Activated CD8-positive, alpha-beta memory T cell treated with anti-CD3 and anti-CD28 coated beads for 1 hour (primary cell): ENCODE measurements around the gene TBC1D24.

Source experiments
- DNase-seq, 2 donors: peaks; one replicate each; pipeline ENCODE4 v3.0.0-alpha.2; 2020; ENCODE audit warnings: low read depth in 1 of 2; ENCODE audit errors: extremely low read depth in 1 of 2

The TBC1D24 gene

DNA sequence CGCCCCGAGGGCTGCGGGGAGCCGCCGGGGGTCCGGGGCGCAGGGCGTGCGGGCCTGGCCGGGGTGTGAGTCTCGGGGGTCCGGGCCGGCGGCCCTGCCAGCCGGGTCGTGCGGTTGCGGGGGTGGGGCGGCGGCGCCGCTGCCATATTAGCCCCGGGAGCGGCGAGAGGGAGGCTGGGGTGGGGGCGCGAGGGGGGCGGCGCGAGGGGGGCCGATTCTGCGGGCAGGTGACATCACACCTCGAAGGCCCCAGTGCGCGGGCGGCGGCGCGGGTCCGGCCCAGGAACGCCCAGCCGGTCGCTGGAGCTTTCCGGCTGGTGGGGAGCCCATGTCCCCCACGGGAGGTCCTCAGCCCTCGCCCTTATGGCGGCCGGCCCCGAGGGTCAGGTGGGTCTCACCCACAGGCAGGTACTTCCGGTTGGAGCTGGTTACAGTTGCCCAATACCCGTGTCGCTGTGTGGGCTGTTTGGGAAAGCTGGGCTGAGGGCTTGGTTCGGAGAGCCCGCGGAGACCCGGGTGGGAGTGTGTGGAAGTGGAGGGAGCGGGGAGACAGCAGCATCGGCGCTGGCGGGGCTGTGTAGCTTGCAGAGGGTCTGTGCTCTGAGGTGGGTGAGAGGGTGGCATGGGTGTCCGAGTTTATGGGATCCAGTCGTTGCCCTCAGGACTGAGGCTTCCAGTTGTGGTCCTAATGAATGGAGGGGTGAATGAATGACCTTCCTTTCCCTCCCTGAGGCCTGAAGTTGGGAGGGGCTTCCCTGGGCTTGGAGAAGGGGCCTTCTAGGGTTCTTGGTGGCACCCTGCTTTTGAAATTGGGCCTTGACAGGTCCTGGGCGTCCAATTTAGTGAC, 39.6 kb downstream of the TBC1D24 start:
- no peak for DNase-seq

- no peak for DNase-seq
Measured at GRCh38 chr16:2515180-2515851, 40.4 kb downstream of the TBC1D24 start.

GRCh38 chr16:2516391-2517240, 41.7 kb downstream of the TBC1D24 start:
- DNase-seq = no peak

- DNase-seq = no peak
Measured at GRCh38 chr16:2517954-2518605, 43.2 kb downstream of the TBC1D24 start.

DNA sequence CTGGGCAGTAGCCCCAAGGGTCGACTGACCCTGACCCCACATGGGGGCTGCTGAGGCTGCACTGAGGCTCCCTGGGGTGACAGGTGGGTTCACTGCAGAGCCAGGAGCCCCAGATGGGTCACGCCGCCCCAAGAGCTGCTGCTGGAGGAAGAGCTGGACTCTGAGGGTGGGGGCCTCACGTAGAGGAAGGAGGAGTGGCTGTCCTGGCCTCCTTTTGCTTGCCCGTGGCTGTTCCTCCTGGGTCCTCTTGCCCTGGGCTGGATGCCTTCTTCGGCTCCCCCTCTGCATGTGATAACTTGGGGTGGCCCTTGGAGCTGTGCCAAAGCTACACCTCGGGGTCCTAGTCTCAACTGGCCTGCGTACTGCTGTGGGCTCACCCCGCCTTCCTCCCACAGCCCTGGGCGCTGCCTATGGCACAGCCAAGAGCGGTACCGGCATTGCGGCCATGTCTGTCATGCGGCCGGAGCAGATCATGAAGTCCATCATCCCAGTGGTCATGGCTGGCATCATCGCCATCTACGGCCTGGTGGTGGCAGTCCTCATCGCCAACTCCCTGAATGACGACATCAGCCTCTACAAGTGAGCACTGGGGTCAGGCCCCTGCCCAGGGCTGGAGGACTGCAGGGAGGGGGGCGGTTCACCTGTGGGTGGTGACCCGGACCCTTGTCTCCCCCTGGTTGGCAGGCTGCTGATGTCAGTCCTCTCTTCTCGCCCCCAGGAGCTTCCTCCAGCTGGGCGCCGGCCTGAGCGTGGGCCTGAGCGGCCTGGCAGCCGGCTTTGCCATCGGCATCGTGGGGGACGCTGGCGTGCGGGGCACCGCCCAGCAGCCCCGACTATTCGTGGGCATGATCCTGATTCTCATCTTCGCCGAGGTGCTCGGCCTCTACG, 44.1 kb downstream of the TBC1D24 start:
- DNase-seq = no peak

DNA sequence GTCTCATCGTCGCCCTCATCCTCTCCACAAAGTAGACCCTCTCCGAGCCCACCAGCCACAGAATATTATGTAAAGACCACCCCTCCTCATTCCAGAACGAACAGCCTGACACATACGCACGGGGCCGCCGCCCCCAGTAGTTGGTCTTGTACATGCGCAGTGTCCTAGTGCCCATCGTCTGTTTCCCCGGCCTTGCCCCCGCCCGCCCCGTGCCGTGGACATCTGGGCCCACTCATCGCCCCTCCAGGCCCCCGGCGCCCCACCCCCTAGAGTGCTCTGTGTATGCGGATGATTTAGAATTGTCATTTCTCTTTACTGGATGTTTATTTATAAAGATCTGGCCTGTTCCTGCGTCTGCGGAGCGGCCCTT, 44.8 kb downstream of the TBC1D24 start:
- DNase-seq = no peak

GRCh38 chr16:2520097-2520783, 45.3 kb downstream of the TBC1D24 start, which contains the start of gene AMDHD2:
TSS of gene AMDHD2 (plus strand) at chr16:2520371. CDS start at chr16:2520459, 88 bp downstream.
- DNase-seq = peak; percentile 66 to 87

- DNase-seq = no peak
Measured at GRCh38 chr16:2520784-2521531, 46.0 kb downstream of the TBC1D24 start.

DNA sequence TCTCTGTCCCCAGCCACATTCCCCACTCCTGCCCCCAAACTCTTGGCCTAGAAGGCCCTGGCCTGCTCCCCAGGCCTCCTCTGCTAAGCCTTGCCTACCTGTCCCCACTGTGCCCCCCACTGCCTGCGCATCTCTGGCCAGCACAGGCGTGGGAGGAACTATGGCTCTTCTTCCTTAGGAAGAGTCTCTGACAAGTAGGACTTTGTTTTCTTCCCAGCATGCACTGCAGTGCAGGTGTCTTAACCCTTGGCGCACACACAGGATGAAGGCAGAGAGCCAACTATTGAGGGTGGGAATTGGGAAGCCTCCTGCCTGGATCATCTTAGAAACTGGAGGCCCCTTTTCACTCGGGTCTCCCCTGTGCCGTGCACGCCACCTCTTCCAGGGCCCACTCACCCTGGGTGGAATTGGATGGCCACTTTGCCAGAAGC, 48.9 kb downstream of the TBC1D24 start:
- DNase-seq = no peak

DNA sequence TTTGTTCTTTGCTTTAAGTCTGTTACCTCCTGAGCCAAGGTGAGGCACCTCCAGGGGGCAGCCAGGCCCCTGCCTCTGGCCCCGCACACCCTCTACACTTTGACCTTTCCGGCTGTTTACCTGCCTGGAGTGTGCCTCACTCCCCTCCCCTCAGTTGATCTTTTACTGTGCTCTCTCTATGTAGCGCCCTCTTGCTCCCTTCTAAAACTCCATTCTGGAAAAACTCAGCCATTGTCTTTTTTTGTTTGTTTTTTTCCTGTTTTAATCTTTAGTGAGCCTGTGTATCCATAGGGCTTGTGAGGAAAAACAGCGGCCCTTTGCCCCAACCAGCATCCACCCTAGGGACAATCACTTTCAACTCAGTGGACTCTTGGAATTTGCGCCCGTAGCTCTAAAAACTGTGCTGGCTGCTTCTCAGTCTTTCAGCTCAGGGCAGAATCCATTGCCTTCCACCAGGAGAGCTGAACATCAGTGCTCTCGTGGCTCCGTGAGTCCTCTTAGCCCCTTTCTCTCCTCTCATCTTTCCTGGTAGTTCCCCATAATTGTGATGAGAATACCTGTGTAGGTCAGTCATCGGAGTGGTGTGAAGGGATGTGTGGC, 49.5 kb downstream of the TBC1D24 start:
- no peak for DNase-seq

GRCh38 chr16:2526135-2526534, 51.2 kb downstream of the TBC1D24 start:
- no peak for DNase-seq

- DNase-seq = no peak
Measured at GRCh38 chr16:2527071-2527783, 52.3 kb downstream of the TBC1D24 start.

DNA sequence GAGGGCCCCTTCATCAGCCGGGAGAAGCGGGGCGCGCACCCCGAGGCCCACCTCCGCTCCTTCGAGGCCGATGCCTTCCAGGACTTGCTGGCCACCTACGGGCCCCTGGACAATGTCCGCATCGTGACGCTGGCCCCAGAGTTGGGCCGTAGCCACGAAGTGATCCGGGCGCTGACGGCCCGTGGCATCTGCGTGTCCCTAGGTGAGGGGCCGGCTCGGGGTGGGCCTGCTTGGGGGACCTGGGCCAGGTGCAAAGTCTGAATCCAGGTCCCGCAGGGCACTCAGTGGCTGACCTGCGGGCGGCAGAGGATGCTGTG, 52.8 kb downstream of the TBC1D24 start:
- DNase-seq = no peak

DNA sequence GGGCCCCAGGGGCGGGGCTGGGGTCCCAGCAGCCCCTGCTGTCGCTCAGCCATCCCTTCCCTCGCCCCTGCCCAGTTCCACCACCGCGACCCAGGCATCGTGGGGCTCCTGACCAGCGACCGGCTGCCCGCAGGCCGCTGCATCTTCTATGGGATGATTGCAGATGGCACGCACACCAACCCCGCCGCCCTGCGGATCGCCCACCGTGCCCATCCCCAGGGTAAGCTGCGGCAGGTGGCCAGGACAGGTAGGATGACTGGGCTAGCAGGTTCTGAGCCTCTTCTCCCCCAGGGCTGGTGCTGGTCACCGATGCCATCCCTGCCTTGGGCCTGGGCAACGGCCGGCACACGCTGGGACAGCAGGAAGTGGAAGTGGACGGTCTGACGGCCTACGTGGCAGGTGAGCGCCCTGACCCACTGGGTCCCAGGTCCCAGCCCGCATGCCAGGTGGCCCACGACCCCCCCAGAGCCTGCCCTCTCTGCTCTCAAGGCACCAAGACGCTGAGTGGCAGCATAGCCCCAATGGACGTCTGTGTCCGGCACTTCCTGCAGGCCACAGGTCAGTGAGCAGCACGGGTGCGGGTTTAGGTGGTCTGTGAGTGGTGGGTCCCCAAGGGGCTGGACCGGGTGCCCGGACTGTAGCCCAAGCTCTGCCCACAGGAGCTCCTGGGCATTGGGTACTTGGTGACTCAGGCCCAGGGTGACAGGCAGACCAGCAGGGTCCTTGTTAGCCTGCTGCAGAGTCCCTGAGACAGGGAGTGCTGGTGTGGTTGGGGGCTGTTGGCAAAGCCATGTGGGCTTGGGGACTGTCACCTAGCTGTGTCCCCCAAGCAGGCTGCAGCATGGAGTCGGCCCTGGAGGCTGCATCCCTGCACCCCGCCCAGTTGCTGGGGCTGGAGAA, 53.5 kb downstream of the TBC1D24 start:
- no peak for DNase-seq

- no peak for DNase-seq
Measured at GRCh38 chr16:2529061-2529931, 54.4 kb downstream of the TBC1D24 start.
